HepG2 (cell line): ENCODE results near the gene DNAJA1. TPM values are rescaled to one million over a fixed set of nuclear protein-coding genes. Genes with fewer than 3 reads are reported as not detected.
A peak's percentile ranks its signal among the peaks of the same experiment; 100 is the strongest.

Source experiments
- ARID2 ChIP-seq: sonication (generic); formaldehyde crosslinking; IDR thresholded peaks from 2 replicates; pipeline ENCODE4 v1.8.1; 2022; ENCODE audit warnings: mild to moderate bottlenecking, missing genetic modification reagents, borderline replicate concordance
- ARID5B ChIP-seq: IDR thresholded peaks from 2 replicates; pipeline ENCODE4 v1.4.0; 2020; ENCODE audit warnings: mild to moderate bottlenecking, missing genetic modification reagents
- PBX3 ChIP-seq: sonication (generic); formaldehyde crosslinking; IDR thresholded peaks from 2 replicates; pipeline ENCODE4 v1.8.1; 2023; ENCODE audit warnings: missing genetic modification reagents, inconsistent platforms, borderline replicate concordance
- RAD21 ChIP-seq: fragments of 450-650 bp; formaldehyde crosslinking; IDR thresholded peaks from 2 replicates; pipeline ENCODE4 v1.5.0; 2020; ENCODE audit warnings: mild to moderate bottlenecking
- SRSF4 ChIP-seq: fragments of 200-400 bp; formaldehyde crosslinking; IDR thresholded peaks from one replicate; pipeline ENCODE4 v1.6.1; 2018; ENCODE audit warnings: mild to moderate bottlenecking, low read depth, low read length, moderate library complexity; ENCODE audit not compliant: poor library complexity, severe bottlenecking
- USF2 ChIP-seq, 2 experiments: sonication (generic) in 1 of 2; formaldehyde crosslinking in 1 of 2; IDR thresholded peaks; 2 replicates each; pipeline versions ENCODE4 v1.5.1 to v1.6.1; 2011 to 2020; ENCODE audit warnings: borderline replicate concordance in 1 of 2, low read depth in 1 of 2, low read length in 1 of 2, mild to moderate bottlenecking in 1 of 2, missing genetic modification reagents in 1 of 2, moderate library complexity in 1 of 2
- ZFP36L1 ChIP-seq: sonication (generic); formaldehyde crosslinking; IDR thresholded peaks from 2 replicates; pipeline ENCODE4 v1.8.0; 2022; ENCODE audit warnings: mild to moderate bottlenecking, missing genetic modification reagents, moderate library complexity
- ZFP41 ChIP-seq: sonication (generic); formaldehyde crosslinking; IDR thresholded peaks from 2 replicates; pipeline ENCODE4 v1.4.0; 2020; ENCODE audit warnings: mild to moderate bottlenecking, missing genetic modification reagents, borderline replicate concordance
- ZNF281 ChIP-seq: sonication (generic); formaldehyde crosslinking; IDR thresholded peaks from 2 replicates; pipeline ENCODE4 v1.4.0; 2020; ENCODE audit warnings: missing genetic modification reagents, borderline replicate concordance
- ZNF558 ChIP-seq: sonication (generic); formaldehyde crosslinking; IDR thresholded peaks from 2 replicates; pipeline ENCODE4 v1.9.0; 2022; ENCODE audit warnings: mild to moderate bottlenecking, missing genetic modification reagents, borderline replicate concordance
- ZNF616 ChIP-seq: sonication (generic); formaldehyde crosslinking; IDR thresholded peaks from 2 replicates; pipeline ENCODE4 v1.5.0; 2020; ENCODE audit warnings: low read depth, mild to moderate bottlenecking, missing genetic modification reagents
- ZNF687 ChIP-seq: sonication (generic); formaldehyde crosslinking; IDR thresholded peaks from 2 replicates; pipeline ENCODE4 v1.5.1; 2020; ENCODE audit warnings: mild to moderate bottlenecking, missing genetic modification reagents, moderate library complexity
- polyA plus RNA-seq, 8 experiments: library from polyadenylated mRNA; depleted of rRNA in 3 of 8; stranded (reverse) in 7 of 8; unstranded in 1 of 8; fragments of >200 nt; fragmentation: Illumina TruSeq in 4 of 8; extraction: Trizol in 4 of 8; gene quantifications; 2 replicates each; pipeline versions ENCODE4 v1.2.1 to v1.2.3, GENCODE V29; 2011 to 2016; ENCODE audit warnings: low read depth in 4 of 8, missing spikeins in 1 of 8, mixed read lengths in 1 of 8; ENCODE audit not compliant: insufficient read depth in 1 of 8
- total RNA-seq, 5 experiments: library from RNA; depleted of rRNA; stranded (reverse); fragments of >200 nt; fragmentation: Illumina TruSeq; extraction: Trizol; gene quantifications; 2 replicates each; pipeline ENCODE4 v1.2.3, GENCODE V29; 2016; ENCODE audit warnings: low read depth in 1 of 5

DNAJA1 gene
- total and polyA plus RNA-seq, 2 of the 13 experiments (the other 11 are each of a cell fraction or from before 2014, with no cell fraction given) = 95.9 to 306 TPM

GRCh38 chr9:33024966-33025571 is at the start of gene DNAJA1 (continued):
- TF ChIP-seq ZNF558 (CRISPR knock-in tag) (peak; percentile 85; the same call in 1 of the 2 replicates), SRSF4 (peak; percentile 45), USF2 (IDR thresholded peaks at IDR 0.05; ENCODE audit: low read depth, low read length) (no peak), USF2 (CRISPR knock-in tag; IDR thresholded peaks at IDR 0.05; ENCODE audit: borderline replicate concordance) (no peak), ZFP36L1 (CRISPR knock-in tag) (0 out of 2 replicates have a peak, but pooled peaks have one; percentile 86), ARID5B (CRISPR knock-in tag) (peak; percentile 56; the same call in 1 of the 2 replicates), RAD21 (CRISPR knock-in tag) (peak; percentile 52; the same call in 1 of the 2 replicates), ZNF281 (CRISPR knock-in tag) (no peak), ARID2 (peak; percentile 94), ZNF687 (CRISPR knock-in tag) (peak; percentile 98), ZFP41 (CRISPR knock-in tag) (peak; percentile 91; the same call in 1 of the 2 replicates), PBX3 (CRISPR knock-in tag) (0 out of 2 replicates have a peak, but pooled peaks have one; percentile 29), ZNF616 (CRISPR knock-in tag) (no peak)
